Transverse colon (tissue), 4 donors: ENCODE data around the gene IL1RL1. TPM values are rescaled to one million over a fixed set of nuclear protein-coding genes. Genes with fewer than 3 reads are reported as not detected.

Experiments
- DNase-seq: peaks from one replicate; pipeline ENCODE4 v3.0.0-alpha.2; 2019
- H3K27ac ChIP-seq, 4 donors: fragments of 200-600 bp; sonication (generic); 2 replicates each; pipeline ENCODE4 v1.5.1; 2016 to 2018; ENCODE audit warnings: inconsistent platforms in 4 of 4
- H3K27me3 ChIP-seq: fragments of 200-600 bp; sonication (generic); 2 replicates; pipeline ENCODE4 v1.5.1; 2017; ENCODE audit warnings: inconsistent platforms
- H3K36me3 ChIP-seq, 4 donors: fragments of 200-600 bp; sonication (generic); 2 replicates each; pipeline ENCODE4 v1.5.1; 2017 to 2019; ENCODE audit warnings: inconsistent platforms in 4 of 4
- H3K4me1 ChIP-seq, 4 donors: fragments of 200-600 bp; sonication (generic); 2 replicates each; pipeline ENCODE4 v1.5.1; 2017 to 2020; ENCODE audit warnings: inconsistent platforms in 4 of 4
- H3K4me3 ChIP-seq, 4 donors: fragments of 200-600 bp; sonication (generic); 1 replicate in 1 of 4; 2 replicates in 3 of 4; pipeline versions ENCODE4 v1.5.1 to v1.6.1; 2017 to 2019; ENCODE audit warnings: inconsistent platforms in 4 of 4
- H3K9me3 ChIP-seq, 2 donors: fragments of 200-600 bp; sonication (generic); 2 replicates each; pipeline ENCODE4 v1.5.1; 2017 to 2019; ENCODE audit warnings: inconsistent platforms in 2 of 2
- CTCF ChIP-seq, 5 experiments: fragments of 200-600 bp in 3 of 5; fragments of 450-650 bp in 2 of 5; sonication (generic) in 3 of 5; IDR thresholded peaks; 1 replicate in 2 of 5; 2 replicates in 3 of 5; pipeline ENCODE4 v1.5.1; 2016 to 2017; ENCODE audit warnings: antibody characterized with exemption in 5 of 5, inconsistent platforms in 3 of 5, mild to moderate bottlenecking in 2 of 5, moderate library complexity in 1 of 5
- EP300 ChIP-seq: sonication (generic); formaldehyde crosslinking; IDR thresholded peaks from one replicate; pipeline ENCODE4 v1.6.1; 2017; ENCODE audit warnings: antibody characterized with exemption, low read depth
- POLR2A ChIP-seq: fragments of 450-650 bp; IDR thresholded peaks from one replicate; pipeline ENCODE4 v1.6.1; 2016; ENCODE audit warnings: antibody characterized with exemption, mild to moderate bottlenecking, moderate library complexity
- POLR2AphosphoS5 ChIP-seq, 3 donors: sonication (generic); formaldehyde crosslinking; IDR thresholded peaks; one replicate each; pipeline ENCODE4 v1.6.1; 2016; ENCODE audit warnings: antibody characterized with exemption in 3 of 3
- WGBS, 2 donors: methylation state at CpG; one replicate each; pipeline ENCODE4 v1.1.5; 2018; ENCODE audit warnings: low coverage in 1 of 2; 5-methylcytosine and 5-hydroxymethylcytosine counted together
- in situ Hi-C, 4 donors: fragments of 200-750 bp; cut with MboI; loops; one replicate each; pipeline versions ENCODE4 v1.15.0 to v1.15.1; 2017; ENCODE audit warnings: low sequenced_read_pairs in 3 of 4, low pct_ligation_motif_present in 1 of 4, low pct_unique_long_range_greater_than_20kb in 1 of 4
- intact Hi-C: fragments of 100-400 bp; cut with DNase I; formaldehyde crosslinking; loops from one replicate; pipeline ENCODE4 v1.15.1; 2023; ENCODE audit warnings: low total_unique reads
- total RNA-seq, 4 donors: library from RNA; depleted of rRNA; stranded (reverse); fragments of >200 nt; gene quantifications; one replicate each; pipeline ENCODE4 v1.1.0, GENCODE V29; 2016

IL1RL1 gene
- total RNA-seq, 4 donors from 2014 or later = 0.40 to 57.2 (median 11.7) TPM

GRCh38 chr2:102297891-102298290 lies 13.5 kb upstream of the IL1RL1 start:
- no peak for DNase-seq
- Histone ChIP-seq H3K4me3 (no peak overlapping the region), H3K9me3 (no peaks in the 10 kb centered on the region), H3K27me3 (peaks cover 43% of the 10 kb centered on the region), H3K4me1 (peaks cover 0 to 6% (median 0%) of the 10 kb centered on the region in 4 donors), H3K36me3 (no peaks in the 10 kb centered on the region), H3K27ac (no peak overlapping the region)
- TF ChIP-seq EP300 = no peak
- TF ChIP-seq POLR2A = no peak
- no peak for TF ChIP-seq POLR2AphosphoS5 (IDR thresholded peaks at IDR 0.05)
- no peak for TF ChIP-seq CTCF (IDR thresholded peaks at IDR 0.05)
- WGBS, 2 donors = 75 to 81% methylated on average over 3 of the region's 3 CpGs
- intact Hi-C loops = no loop called here
- in situ Hi-C loops = no loop called here

GRCh38 chr2:102301867-102302362 lies 9.4 kb upstream of the IL1RL1 start:
- in situ Hi-C loops = no loop called here
- H3K9me3 ChIP-seq = no peaks in the 10 kb centered on the region
- peak; percentile 41 for DNase-seq
- WGBS, 2 donors = 15 to 18% methylated on average over 4 to 7 of the region's 7 CpGs
- no peak overlapping the region for H3K4me3 ChIP-seq
- H3K27me3 ChIP-seq = peaks cover 63% of the 10 kb centered on the region
- H3K36me3 ChIP-seq = no peaks in the 10 kb centered on the region
- intact Hi-C loops = no loop called here
- no peak overlapping the region for H3K27ac ChIP-seq
- peaks cover 0 to 11% (median 4%) of the 10 kb centered on the region in 4 donors for H3K4me1 ChIP-seq
- TF ChIP-seq POLR2A = no peak
- TF ChIP-seq CTCF (IDR thresholded peaks at IDR 0.05) = peak in 2 of 5 experiments; percentile 22 to 34

- WGBS, 2 donors = 68% methylated on average over 3 of the region's 3 CpGs
- H3K4me3 ChIP-seq = no peak overlapping the region
- no peaks in the 10 kb centered on the region for H3K36me3 ChIP-seq
- no peak for DNase-seq
- intact Hi-C loops (no loop called here), in situ Hi-C loops (no loop called here)
- H3K27me3 ChIP-seq = peaks cover 64% of the 10 kb centered on the region
- no peak overlapping the region for H3K27ac ChIP-seq
- TF ChIP-seq POLR2AphosphoS5 (IDR thresholded peaks at IDR 0.05) = no peak
- TF ChIP-seq EP300 = no peak
- TF ChIP-seq CTCF (IDR thresholded peaks at IDR 0.05) = no peak
- no peak for TF ChIP-seq POLR2A
- H3K4me1 ChIP-seq = peaks cover 0 to 11% (median 4%) of the 10 kb centered on the region in 4 donors
- no peaks in the 10 kb centered on the region for H3K9me3 ChIP-seq
These were observed 8.9 kb upstream of the IL1RL1 start for GRCh38 chr2:102302458-102302857.

DNA sequence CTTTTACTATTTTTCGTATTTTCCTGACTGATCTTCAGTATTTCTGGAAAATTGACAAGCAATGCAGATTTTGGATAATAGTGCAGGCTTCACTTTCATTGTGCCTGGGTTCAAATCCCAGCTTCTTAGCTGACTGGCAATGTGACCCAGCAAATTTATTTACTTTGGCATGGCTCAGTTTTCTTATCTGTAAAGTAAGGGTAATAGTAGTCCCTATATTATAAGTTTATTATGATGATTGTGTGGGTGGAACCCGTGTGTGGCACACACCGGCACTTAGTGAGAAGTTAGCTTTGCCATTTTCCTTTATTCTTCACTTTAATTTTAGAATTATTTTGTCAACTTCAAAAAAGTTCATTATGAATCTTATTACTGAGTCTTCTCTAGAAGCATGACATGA lies 7.8 kb upstream of the IL1RL1 start:
- peaks cover 0 to 11% (median 4%) of the 10 kb centered on the region in 4 donors for H3K4me1 ChIP-seq
- no peaks in the 10 kb centered on the region for H3K9me3 ChIP-seq
- in situ Hi-C loops (no loop called here), intact Hi-C loops (no loop called here)
- no peak for TF ChIP-seq POLR2AphosphoS5 (IDR thresholded peaks at IDR 0.05)
- no peak for TF ChIP-seq EP300
- H3K36me3 ChIP-seq = no peaks in the 10 kb centered on the region
- 47 to 49% methylated on average over 3 of the region's 3 CpGs for WGBS, 2 donors
- H3K27me3 ChIP-seq = peaks cover 69% of the 10 kb centered on the region
- H3K27ac ChIP-seq = no peak overlapping the region
- no peak overlapping the region for H3K4me3 ChIP-seq
- no peak for DNase-seq

GRCh38 chr2:102304268-102304667 lies 7.1 kb upstream of the IL1RL1 start:
- 45 to 51% methylated on average over 2 of the region's 2 CpGs for WGBS, 2 donors
- Histone ChIP-seq H3K4me3 (no peak overlapping the region), H3K36me3 (no peaks in the 10 kb centered on the region), H3K4me1 (peaks cover 0 to 11% (median 4%) of the 10 kb centered on the region in 4 donors), H3K27ac (no peak overlapping the region), H3K27me3 (peaks cover 67% of the 10 kb centered on the region), H3K9me3 (no peaks in the 10 kb centered on the region)
- in situ Hi-C loops = no loop called here
- intact Hi-C loops = no loop called here
- no peak for TF ChIP-seq POLR2AphosphoS5 (IDR thresholded peaks at IDR 0.05)
- no peak for TF ChIP-seq EP300
- TF ChIP-seq CTCF (IDR thresholded peaks at IDR 0.05) = no peak
- TF ChIP-seq POLR2A = no peak
- no peak for DNase-seq
